A673 (cell line): ENCODE results near the gene CNOT2. TPM values are rescaled to one million over a fixed set of nuclear protein-coding genes. Genes with fewer than 3 reads are reported as not detected.
A peak's percentile ranks its signal among the peaks of the same experiment; 100 is the strongest.

ENCODE experiments used
- BruUV-seq: library from RNA; stranded (reverse); fragments of 400-500 nt; replicated peaks from 2 replicates; lab custom pipeline; 2021; lab: Mats Ljungman, UMichigan
- CTCF ChIA-PET: fragments of 300-600 bp; sonication (Branson Sonifier 250); formaldehyde crosslinking; loops from one replicate; lab custom pipeline; 2022; ENCODE audit warnings: antibody characterized with exemption; lab: Charles Lee
- POLR2A ChIA-PET: fragments of 300-600 bp; sonication (Branson Sonifier 250); formaldehyde crosslinking; loops from one replicate; lab custom pipeline; 2022; ENCODE audit warnings: antibody characterized with exemption; ENCODE audit not compliant: low non-redundant PET; lab: Charles Lee
- DNase-seq: peaks from one replicate; pipeline ENCODE4 v3.0.0-alpha.2; 2015; ENCODE audit warnings: low spot score
- H3K27ac ChIP-seq: fragments of 200-600 bp; sonication (generic); 2 replicates; pipeline ENCODE4 v1.5.1; 2016; ENCODE audit warnings: mixed run types, low read depth, mild to moderate bottlenecking, mixed read lengths, antibody characterized with exemption, low read length; ENCODE audit not compliant: poor library complexity, severe bottlenecking
- H3K27me3 ChIP-seq: fragments of 200-600 bp; sonication (generic); replicated peaks from 2 replicates; pipeline ENCODE4 v1.6.1; 2017; ENCODE audit warnings: mixed run types, low read depth, mild to moderate bottlenecking, mixed read lengths, antibody characterized with exemption, low read length; ENCODE audit not compliant: insufficient read depth, poor library complexity
- H3K36me3 ChIP-seq: fragments of 200-600 bp; sonication (generic); 2 replicates; pipeline ENCODE4 v1.6.1; 2016; ENCODE audit warnings: mixed run types, mild to moderate bottlenecking, mixed read lengths, antibody characterized with exemption, low read length; ENCODE audit not compliant: insufficient read depth, poor library complexity, severe bottlenecking
- H3K4me1 ChIP-seq: fragments of 200-600 bp; sonication (generic); 2 replicates; pipeline ENCODE4 v1.6.1; 2017; ENCODE audit warnings: mixed run types, mild to moderate bottlenecking, mixed read lengths, antibody characterized with exemption, low read length; ENCODE audit not compliant: insufficient read depth, poor library complexity, severe bottlenecking
- H3K4me3 ChIP-seq: fragments of 200-600 bp; sonication (generic); 2 replicates; pipeline ENCODE4 v1.5.1; 2016; ENCODE audit warnings: low read depth, mixed run types, mild to moderate bottlenecking, mixed read lengths, low read length; ENCODE audit not compliant: poor library complexity, severe bottlenecking
- H3K9me3 ChIP-seq: fragments of 200-600 bp; sonication (generic); 2 replicates; pipeline ENCODE4 v1.6.1; 2016; ENCODE audit warnings: mixed run types, low read depth, mild to moderate bottlenecking, mixed read lengths, antibody characterized with exemption, low read length; ENCODE audit not compliant: poor library complexity, severe bottlenecking
- EZH2 ChIP-seq: fragments of 200-600 bp; sonication (generic); IDR thresholded peaks from 2 replicates; pipeline ENCODE4 v1.6.1; 2017; ENCODE audit warnings: borderline replicate concordance, low read depth, mild to moderate bottlenecking, mixed read lengths, antibody characterized with exemption, low read length; ENCODE audit not compliant: poor library complexity, severe bottlenecking
- intact Hi-C: fragments of 100-400 bp; cut with micrococcal nuclease; formaldehyde crosslinking; loops from one replicate; pipeline ENCODE4 v1.10.0; 2022; ENCODE audit not compliant: unreplicated experiment
- total RNA-seq: library from RNA; stranded (reverse); gene quantifications from 2 replicates; pipeline ENCODE4 v1.2.3, GENCODE V29; 2021
- TF ChIP-seq, protein P1 (sequence below): fragments of 300-800, 200-600 bp; sonication (generic); conservative IDR thresholded peaks from 2 replicates; pipeline ENCODE4 v1.5.1; 2017; ENCODE audit warnings: low read depth, mild to moderate bottlenecking, antibody characterized with exemption, low read length, moderate library complexity, mixed read lengths

Gene CNOT2
- total RNA-seq, 1 experiment from 2014 or later, result 89.0 TPM

DNA sequence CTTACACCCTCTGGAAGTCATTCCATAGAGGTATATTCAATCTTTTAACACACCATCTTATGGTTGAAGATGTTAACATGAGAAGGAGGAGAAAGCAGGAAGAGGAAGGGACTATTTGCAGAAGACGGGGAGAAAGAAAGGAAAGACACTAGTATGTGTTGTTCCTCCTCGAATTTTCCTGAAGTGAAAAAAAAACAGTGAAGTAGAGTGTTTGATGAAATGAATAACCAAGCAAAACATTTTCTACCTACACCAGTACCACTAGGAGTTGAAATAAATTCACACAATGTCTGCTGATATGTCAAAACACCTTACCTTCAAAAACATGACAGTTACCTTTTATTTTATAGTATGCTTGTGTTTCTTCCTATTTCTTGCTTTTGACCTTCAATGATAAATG lies 1.4 kb upstream of the CNOT2 start:
- Histone ChIP-seq H3K27me3 (no peaks in the 10 kb centered on the region), H3K4me3 (peak overlapping the region; percentile 69), H3K36me3 (peaks cover 23% of the 10 kb centered on the region), H3K9me3 (no peaks in the 10 kb centered on the region), H3K4me1 (peaks cover 14% of the 10 kb centered on the region), H3K27ac (peak overlapping the region; percentile 94)
- no TSS peak for BruUV-seq
- ChIA-PET CTCF (no interaction called here), POLR2A (no interaction called here)
- DNase-seq, result no peak
- intact Hi-C loops, result loop anchor here (2.0 to 5.0 kb wide), 2 partner anchors 125 to 341 kb away; partner anchors contain the start of gene KCNMB4
- TF ChIP-seq, protein P1, sequence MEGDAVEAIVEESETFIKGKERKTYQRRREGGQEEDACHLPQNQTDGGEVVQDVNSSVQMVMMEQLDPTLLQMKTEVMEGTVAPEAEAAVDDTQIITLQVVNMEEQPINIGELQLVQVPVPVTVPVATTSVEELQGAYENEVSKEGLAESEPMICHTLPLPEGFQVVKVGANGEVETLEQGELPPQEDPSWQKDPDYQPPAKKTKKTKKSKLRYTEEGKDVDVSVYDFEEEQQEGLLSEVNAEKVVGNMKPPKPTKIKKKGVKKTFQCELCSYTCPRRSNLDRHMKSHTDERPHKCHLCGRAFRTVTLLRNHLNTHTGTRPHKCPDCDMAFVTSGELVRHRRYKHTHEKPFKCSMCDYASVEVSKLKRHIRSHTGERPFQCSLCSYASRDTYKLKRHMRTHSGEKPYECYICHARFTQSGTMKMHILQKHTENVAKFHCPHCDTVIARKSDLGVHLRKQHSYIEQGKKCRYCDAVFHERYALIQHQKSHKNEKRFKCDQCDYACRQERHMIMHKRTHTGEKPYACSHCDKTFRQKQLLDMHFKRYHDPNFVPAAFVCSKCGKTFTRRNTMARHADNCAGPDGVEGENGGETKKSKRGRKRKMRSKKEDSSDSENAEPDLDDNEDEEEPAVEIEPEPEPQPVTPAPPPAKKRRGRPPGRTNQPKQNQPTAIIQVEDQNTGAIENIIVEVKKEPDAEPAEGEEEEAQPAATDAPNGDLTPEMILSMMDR, result no peak
- no peak for TF ChIP-seq EZH2

DNA sequence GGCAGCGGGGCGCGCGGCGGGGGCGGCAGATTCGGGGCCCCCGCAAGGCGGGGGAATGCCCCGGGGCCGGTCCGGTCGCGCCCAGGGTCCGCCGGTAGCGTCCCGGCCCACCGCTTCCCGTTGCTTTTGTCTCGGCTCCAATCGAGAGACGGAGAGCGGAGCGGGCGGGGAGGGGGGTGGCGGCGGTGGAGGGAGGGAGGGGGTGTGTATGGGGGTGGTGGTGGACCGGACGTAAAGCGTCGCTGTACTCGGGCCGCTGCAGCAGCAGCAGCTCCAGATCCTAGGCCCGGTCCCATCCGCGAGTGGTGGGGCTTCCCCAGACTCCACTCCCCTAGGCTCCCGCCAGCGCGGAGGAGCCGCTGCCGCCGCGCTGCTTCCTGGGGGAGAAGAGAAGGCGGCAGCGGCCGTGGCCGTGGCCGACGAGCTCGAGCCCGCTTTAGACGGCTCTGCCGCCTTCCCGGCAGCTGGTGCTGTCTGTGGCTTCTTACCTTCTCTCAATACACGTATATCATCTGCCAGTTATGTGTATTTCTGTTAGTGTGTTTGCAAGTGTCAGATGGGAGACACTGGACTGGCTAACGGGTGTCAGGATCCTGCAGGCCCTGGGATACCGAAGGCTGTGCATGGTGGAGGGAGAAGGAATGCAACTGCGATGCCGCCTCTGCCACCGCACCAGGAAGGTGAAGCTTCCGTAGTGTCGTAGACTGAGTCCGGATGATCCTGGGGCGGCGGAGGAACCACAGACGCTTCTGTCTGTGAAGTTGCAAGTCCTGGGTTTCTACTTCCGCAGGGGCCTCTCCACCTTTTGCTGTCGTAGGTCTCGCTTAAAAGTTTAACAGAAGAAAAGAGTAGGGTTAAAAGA lies 508 bp downstream of the CNOT2 start:
- BruUV-seq, result no TSS peak
- H3K27ac ChIP-seq, result peak overlapping the region; percentile 94

DNA sequence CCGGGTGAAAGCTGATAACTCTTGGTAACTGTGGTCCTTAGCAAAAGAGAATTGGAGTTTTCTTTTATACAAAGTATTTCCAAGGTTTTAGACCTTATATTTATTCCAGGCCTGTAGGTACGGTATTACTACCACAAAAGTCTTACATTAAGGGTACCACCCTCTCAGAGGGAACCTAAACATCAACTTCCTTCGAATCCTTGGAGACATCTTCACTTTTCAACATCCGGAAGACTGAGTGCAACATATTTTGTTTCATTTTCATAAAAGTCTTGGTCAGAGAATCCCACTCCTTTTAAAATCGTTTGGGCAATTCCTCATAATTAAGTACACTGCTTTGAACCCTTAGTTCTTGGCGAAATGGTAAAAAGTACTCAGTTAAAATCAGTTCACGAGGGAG lies 1.2 kb downstream of the CNOT2 start:
- TSS peak; percentile 47 for BruUV-seq
- H3K27me3 ChIP-seq, result no peaks in the 10 kb centered on the region
- intact Hi-C loops, result loop anchor here (5.0 kb wide), 1 partner anchor 123 kb away; the partner anchor contains the start of gene KCNMB4
- H3K27ac ChIP-seq, result peak overlapping the region; percentile 94
- H3K36me3 ChIP-seq, result peaks cover 23% of the 10 kb centered on the region
- DNase-seq, result no peak
- CTCF ChIA-PET, result no interaction called here
- H3K9me3 ChIP-seq, result no peaks in the 10 kb centered on the region
- no peak for TF ChIP-seq EZH2
- TF ChIP-seq, protein P1, result no peak
- peak overlapping the region; percentile 69 for H3K4me3 ChIP-seq
- POLR2A ChIA-PET, result no interaction called here
- peaks cover 26% of the 10 kb centered on the region for H3K4me1 ChIP-seq

More for the DNA sequence above, 508 bp downstream of the CNOT2 start:
- peak overlapping the region; percentile 69 for H3K4me3 ChIP-seq
- DNase-seq, result peak; percentile 78
- H3K4me1 ChIP-seq, result peaks cover 21% of the 10 kb centered on the region
- ChIA-PET POLR2A (no interaction called here), CTCF (interaction anchor here (0.7 kb wide), 1 partner anchor 9 kb away, joined by 4 read pairs; no protein-coding TSS in a partner anchor)
- TF ChIP-seq, protein P1, result no peak
- TF ChIP-seq EZH2, result no peak
- H3K36me3 ChIP-seq, result peaks cover 23% of the 10 kb centered on the region
- no peaks in the 10 kb centered on the region for H3K27me3 ChIP-seq
- H3K9me3 ChIP-seq, result no peaks in the 10 kb centered on the region
- intact Hi-C loops, result loop anchor here (2.0 to 5.0 kb wide), 2 partner anchors 124 to 343 kb away; partner anchors contain the start of gene KCNMB4
